Brain microvascular endothelial cell (primary cell): ENCODE data around the gene SLC6A7.

ENCODE experiments used
- DNase-seq: peaks from one replicate; pipeline ENCODE4 v3.0.0-alpha.2; 2020
- H3K27ac ChIP-seq: fragments of 250-450 bp; sonication (Bioruptor Pico); 2 replicates; pipeline ENCODE4 v1.5.1; 2020; ENCODE audit warnings: mild to moderate bottlenecking, moderate library complexity
- H3K27me3 ChIP-seq: fragments of 250-450 bp; sonication (Bioruptor Pico); replicated peaks from 2 replicates; pipeline ENCODE4 v1.5.1; 2020; ENCODE audit warnings: mild to moderate bottlenecking
- H3K36me3 ChIP-seq: fragments of 250-450 bp; sonication (Bioruptor Pico); replicated peaks from 2 replicates; pipeline ENCODE4 v1.5.1; 2020; ENCODE audit warnings: mild to moderate bottlenecking
- H3K4me3 ChIP-seq: 2 replicates; pipeline ENCODE4 v1.5.1; 2011; ENCODE audit warnings: low read depth, mild to moderate bottlenecking, control low read depth, low read length, moderate library complexity
- in situ Hi-C: cut with HindIII; loops from 2 replicates; pipeline ENCODE4 v1.10.0; 2017; ENCODE audit warnings: low sequenced_read_pairs, low pct_ligation_motif_present
- TF ChIP-seq, protein P1 (sequence below): IDR thresholded peaks from 2 replicates; pipeline ENCODE4 v1.5.1; 2011; ENCODE audit warnings: low read depth, mild to moderate bottlenecking, moderate library complexity, low read length, control low read depth, inconsistent platforms; ENCODE audit errors: missing control alignments

SLC6A7 gene

DNA sequence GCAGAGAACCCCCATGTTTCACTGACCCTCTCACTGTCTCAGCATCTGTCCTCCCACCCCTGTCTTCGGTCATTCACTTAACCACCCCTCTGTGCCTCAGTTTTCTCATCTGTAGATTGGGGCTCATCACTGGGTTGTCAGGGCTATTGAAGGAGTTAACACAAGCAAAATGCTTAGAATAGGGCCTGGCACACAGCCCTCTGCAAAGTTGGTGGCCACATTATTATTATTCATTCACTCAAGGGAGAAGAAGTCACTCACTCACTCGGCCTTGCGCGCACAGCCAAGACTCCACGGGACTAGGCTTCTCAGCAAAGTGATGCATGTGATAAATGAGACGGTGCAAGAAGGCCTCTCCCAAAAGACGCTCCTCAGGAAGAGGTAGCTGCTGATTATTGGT lies 42.2 kb upstream of the SLC6A7 start:
- H3K27ac ChIP-seq, result no peak overlapping the region

DNA sequence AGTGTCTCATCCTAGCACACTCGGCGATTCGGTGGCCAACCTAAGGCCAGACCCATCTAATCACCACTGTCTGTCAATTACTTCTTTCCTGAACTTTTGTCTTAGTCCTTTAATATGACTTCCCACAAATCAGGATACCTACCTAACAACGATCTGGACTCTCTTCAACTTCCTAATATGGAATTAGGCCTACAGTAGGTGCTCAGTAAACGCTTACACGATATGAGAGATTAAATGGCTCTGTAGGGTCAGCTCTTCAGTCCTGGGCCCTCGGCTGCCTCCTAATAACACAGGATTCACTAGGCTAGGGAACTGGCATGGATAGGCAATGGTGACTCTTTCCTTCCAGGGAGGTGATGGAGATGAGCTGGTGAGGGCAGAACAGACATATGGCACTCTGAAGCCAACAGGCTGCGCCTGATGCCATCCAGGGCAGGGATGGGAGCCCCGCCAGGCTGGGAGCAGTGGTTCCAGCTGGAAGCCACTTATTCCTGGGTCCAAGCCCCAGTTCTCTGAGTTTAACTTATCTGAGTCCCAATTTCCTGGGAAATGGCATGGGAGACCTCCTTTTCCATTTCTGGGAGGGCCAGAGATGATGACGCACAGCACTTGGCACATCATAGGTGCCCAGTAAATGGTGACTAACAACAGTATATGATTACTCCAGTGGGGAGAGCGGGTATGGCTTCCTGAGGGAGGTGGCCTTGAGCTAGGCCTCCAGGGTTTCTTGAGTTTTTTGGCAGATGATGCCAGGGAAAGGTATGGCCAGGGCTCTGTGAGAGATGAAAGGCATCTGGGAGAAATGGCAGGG lies 41.5 kb upstream of the SLC6A7 start:
- no peak for DNase-seq
- peaks cover 28% of the 10 kb centered on the region for H3K36me3 ChIP-seq
- in situ Hi-C loops, result no loop called here
- TF ChIP-seq, protein P1, sequence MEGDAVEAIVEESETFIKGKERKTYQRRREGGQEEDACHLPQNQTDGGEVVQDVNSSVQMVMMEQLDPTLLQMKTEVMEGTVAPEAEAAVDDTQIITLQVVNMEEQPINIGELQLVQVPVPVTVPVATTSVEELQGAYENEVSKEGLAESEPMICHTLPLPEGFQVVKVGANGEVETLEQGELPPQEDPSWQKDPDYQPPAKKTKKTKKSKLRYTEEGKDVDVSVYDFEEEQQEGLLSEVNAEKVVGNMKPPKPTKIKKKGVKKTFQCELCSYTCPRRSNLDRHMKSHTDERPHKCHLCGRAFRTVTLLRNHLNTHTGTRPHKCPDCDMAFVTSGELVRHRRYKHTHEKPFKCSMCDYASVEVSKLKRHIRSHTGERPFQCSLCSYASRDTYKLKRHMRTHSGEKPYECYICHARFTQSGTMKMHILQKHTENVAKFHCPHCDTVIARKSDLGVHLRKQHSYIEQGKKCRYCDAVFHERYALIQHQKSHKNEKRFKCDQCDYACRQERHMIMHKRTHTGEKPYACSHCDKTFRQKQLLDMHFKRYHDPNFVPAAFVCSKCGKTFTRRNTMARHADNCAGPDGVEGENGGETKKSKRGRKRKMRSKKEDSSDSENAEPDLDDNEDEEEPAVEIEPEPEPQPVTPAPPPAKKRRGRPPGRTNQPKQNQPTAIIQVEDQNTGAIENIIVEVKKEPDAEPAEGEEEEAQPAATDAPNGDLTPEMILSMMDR, result no peak
- H3K4me3 ChIP-seq, result no peak overlapping the region
- no peaks in the 10 kb centered on the region for H3K27me3 ChIP-seq
- H3K27ac ChIP-seq, result peak overlapping the region; percentile 15

More for the DNA sequence above, 42.2 kb upstream of the SLC6A7 start:
- no peaks in the 10 kb centered on the region for H3K27me3 ChIP-seq
- H3K4me3 ChIP-seq, result no peak overlapping the region
- H3K36me3 ChIP-seq, result peaks cover 21% of the 10 kb centered on the region
- TF ChIP-seq, protein P1, result no peak
- in situ Hi-C loops, result no loop called here
- DNase-seq, result no peak

DNA sequence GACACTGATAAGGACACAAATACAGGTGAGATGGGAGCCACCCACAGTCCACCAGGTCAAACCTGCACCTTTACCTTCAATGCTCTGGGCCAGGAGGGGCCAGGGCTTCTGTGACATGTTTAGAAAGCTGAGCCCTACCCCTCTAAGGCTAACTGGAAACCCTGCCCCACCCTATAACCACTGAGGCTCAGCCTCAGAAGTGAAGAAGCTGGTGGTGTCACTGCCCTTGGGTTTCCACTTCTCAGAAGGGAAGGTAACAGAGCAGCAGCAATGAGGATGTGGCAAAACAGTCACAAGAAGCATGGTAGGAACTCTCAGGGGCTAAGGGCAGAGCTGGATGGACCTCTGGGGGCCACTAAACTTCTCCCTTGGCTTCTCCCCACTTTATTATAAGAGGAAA lies 40.2 kb upstream of the SLC6A7 start:
- Histone ChIP-seq H3K27ac (no peak overlapping the region), H3K4me3 (no peak overlapping the region), H3K36me3 (peaks cover 32% of the 10 kb centered on the region), H3K27me3 (no peaks in the 10 kb centered on the region)
- in situ Hi-C loops, result no loop called here
- TF ChIP-seq, protein P1, result no peak
- no peak for DNase-seq

DNA sequence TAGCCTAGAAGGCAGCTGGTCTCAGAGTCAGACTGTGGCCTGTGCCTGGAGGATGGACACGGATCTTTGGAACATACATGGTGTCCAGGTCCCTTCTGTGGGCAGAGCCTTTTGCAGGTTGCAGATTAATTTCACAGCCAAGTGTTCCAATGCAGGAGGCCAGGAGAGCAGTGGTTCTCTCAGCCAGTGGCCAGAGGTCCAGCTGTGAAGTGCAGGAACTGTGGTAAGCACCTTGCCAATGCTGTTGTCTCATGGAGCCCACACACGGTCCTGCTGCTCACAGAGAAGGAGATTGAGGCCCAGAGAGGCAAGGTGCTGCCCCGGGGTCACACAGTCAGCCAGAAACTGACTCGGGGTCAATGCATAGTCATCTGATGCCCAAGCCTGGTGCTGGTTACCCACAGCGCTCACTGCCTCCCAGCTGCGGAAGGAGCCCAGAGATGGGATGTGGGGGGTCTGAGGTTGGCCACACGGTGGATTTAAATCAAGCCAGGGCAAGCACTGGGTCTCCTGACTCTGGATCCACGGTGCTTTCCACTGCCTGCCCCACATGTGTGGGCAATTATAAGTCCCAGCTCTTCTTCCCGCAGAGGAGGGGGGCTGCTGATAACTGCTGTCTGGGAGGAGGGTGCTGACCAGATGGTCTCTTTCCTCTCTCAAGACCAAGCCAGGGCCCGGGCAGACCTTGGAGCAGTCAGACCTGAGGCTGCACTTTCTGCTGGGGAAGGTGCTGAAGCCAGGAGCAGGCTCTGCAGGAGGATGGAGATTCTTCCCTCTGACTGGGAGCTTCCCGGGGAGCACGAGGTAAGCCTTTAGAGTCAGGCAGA lies 37.0 kb upstream of the SLC6A7 start:
- Histone ChIP-seq H3K27ac (peak overlapping the region; percentile 73), H3K4me3 (peak overlapping the region; percentile 90), H3K36me3 (peaks cover 29% of the 10 kb centered on the region), H3K27me3 (no peaks in the 10 kb centered on the region)
- TF ChIP-seq, protein P1, result no peak
- no peak for DNase-seq
- in situ Hi-C loops, result no loop called here

DNA sequence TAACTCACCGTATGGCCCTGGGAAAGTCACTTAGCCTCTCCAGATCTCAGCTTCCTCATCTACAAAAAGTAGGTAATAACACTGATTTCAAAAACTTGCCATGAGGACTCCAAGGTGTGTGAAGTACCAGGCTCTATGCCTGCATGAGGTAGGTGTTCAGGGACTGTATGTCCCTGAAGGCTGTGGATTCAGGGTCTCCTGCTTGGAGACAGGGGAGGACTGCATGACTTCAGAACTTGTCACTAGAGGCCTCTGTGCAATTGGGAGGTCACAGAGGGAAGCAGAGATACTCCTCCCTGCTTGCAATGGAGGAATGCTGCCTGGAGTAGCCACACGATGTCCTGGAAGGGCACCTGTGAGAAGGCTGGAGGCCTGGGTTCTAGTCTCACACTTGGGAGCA lies 36.4 kb upstream of the SLC6A7 start:
- Histone ChIP-seq H3K27me3 (no peaks in the 10 kb centered on the region), H3K27ac (peak overlapping the region; percentile 73), H3K4me3 (peak overlapping the region; percentile 90), H3K36me3 (peaks cover 29% of the 10 kb centered on the region)
- TF ChIP-seq, protein P1, result no peak
- DNase-seq, result no peak
- in situ Hi-C loops, result no loop called here
